GM12874 (cell line): ENCODE results near the gene ALDH5A1.

Experiments
- TF ChIP-seq, protein P1 (sequence below): IDR thresholded peaks from 2 replicates; pipeline ENCODE4 v1.5.1; 2011; ENCODE audit warnings: low read depth, mild to moderate bottlenecking, control low read depth, low read length, moderate library complexity; ENCODE audit not compliant: insufficient read depth

The ALDH5A1 gene

GRCh38 chr6:24453921-24454320, 40.8 kb upstream of the ALDH5A1 start:
- TF ChIP-seq, protein P1, sequence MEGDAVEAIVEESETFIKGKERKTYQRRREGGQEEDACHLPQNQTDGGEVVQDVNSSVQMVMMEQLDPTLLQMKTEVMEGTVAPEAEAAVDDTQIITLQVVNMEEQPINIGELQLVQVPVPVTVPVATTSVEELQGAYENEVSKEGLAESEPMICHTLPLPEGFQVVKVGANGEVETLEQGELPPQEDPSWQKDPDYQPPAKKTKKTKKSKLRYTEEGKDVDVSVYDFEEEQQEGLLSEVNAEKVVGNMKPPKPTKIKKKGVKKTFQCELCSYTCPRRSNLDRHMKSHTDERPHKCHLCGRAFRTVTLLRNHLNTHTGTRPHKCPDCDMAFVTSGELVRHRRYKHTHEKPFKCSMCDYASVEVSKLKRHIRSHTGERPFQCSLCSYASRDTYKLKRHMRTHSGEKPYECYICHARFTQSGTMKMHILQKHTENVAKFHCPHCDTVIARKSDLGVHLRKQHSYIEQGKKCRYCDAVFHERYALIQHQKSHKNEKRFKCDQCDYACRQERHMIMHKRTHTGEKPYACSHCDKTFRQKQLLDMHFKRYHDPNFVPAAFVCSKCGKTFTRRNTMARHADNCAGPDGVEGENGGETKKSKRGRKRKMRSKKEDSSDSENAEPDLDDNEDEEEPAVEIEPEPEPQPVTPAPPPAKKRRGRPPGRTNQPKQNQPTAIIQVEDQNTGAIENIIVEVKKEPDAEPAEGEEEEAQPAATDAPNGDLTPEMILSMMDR, result no peak

- TF ChIP-seq, protein P1, result no peak
Measured at GRCh38 chr6:24454452-24454851, 40.3 kb upstream of the ALDH5A1 start.

DNA sequence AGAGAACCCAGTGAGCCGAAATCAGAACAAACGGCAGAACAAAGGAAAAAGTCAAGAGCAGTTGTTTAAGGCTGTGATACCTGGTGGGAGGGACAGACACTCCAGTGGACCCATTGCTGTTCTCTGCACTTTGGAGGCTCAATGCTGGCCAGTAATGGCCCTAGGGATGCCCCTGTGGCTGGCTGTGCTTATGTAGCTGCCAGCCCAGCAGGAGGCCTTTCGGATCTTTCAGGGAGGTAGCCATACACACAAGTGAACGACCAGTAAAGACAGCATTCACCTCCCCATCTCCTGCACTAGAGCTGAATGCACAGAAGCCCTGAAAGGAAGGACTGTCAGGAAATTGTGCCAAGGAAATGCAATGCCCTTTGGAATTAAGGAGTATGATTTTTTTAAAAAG, 39.7 kb upstream of the ALDH5A1 start:
- TF ChIP-seq, protein P1, result no peak

- TF ChIP-seq, protein P1, result no peak
Measured at GRCh38 chr6:24458134-24458533, 36.6 kb upstream of the ALDH5A1 start.

GRCh38 chr6:24458941-24459340, 35.8 kb upstream of the ALDH5A1 start:
- TF ChIP-seq, protein P1, result no peak

- TF ChIP-seq, protein P1, result no peak
Measured at GRCh38 chr6:24460966-24461365, 33.8 kb upstream of the ALDH5A1 start.

GRCh38 chr6:24464253-24465038, 30.3 kb upstream of the ALDH5A1 start:
- TF ChIP-seq, protein P1, result no peak
